ENCODE results near the gene DHRSX.

The DHRSX gene

GRCh38 chrX:2498781-2499302 lies 1.9 kb downstream of the DHRSX start:
- ChIA-PET POLR2A (no interaction called here), CTCF (no interaction called here)
- TF ChIP-seq CTCF (IDR thresholded peaks at IDR 0.05; ENCODE audit: control extremely low read depth, extremely low read depth, low read depth, missing control alignments): no peak
- DNase-seq (ENCODE audit: extremely low spot score): no peak

GRCh38 chrX:2497961-2498780 lies 2.6 kb downstream of the DHRSX start:
- DNase-seq (ENCODE audit: extremely low spot score): no peak
- ChIA-PET CTCF (no interaction called here), POLR2A (no interaction called here)
- no peak for TF ChIP-seq CTCF (IDR thresholded peaks at IDR 0.05; ENCODE audit: control extremely low read depth, extremely low read depth, low read depth, missing control alignments)

GRCh38 chrX:2495595-2495994 lies 5.2 kb downstream of the DHRSX start:
- TF ChIP-seq CTCF (IDR thresholded peaks at IDR 0.05; ENCODE audit: control extremely low read depth, extremely low read depth, low read depth, missing control alignments): no peak
- ChIA-PET CTCF (no interaction called here), POLR2A (no interaction called here)
- DNase-seq (ENCODE audit: extremely low spot score): no peak

GRCh38 chrX:2492531-2493218 lies 8.1 kb downstream of the DHRSX start:
- TF ChIP-seq CTCF (IDR thresholded peaks at IDR 0.05; ENCODE audit: control extremely low read depth, extremely low read depth, low read depth, missing control alignments): no peak
- POLR2A ChIA-PET: no interaction called here
- CTCF ChIA-PET: no interaction called here
- DNase-seq (ENCODE audit: extremely low spot score): no peak

GRCh38 chrX:2490634-2491033 lies 10.1 kb downstream of the DHRSX start:
- no peak for TF ChIP-seq CTCF (IDR thresholded peaks at IDR 0.05; ENCODE audit: control extremely low read depth, extremely low read depth, low read depth, missing control alignments)
- no peak for DNase-seq (ENCODE audit: extremely low spot score)
- CTCF ChIA-PET: no interaction called here
- POLR2A ChIA-PET: no interaction called here

- CTCF ChIA-PET: no interaction called here
- POLR2A ChIA-PET: no interaction called here
- no peak for TF ChIP-seq CTCF (IDR thresholded peaks at IDR 0.05; ENCODE audit: control extremely low read depth, extremely low read depth, low read depth, missing control alignments)
- DNase-seq (ENCODE audit: extremely low spot score): no peak
Measured at GRCh38 chrX:2489446-2490445, 11.0 kb downstream of the DHRSX start.

All from GM10248 (cell line).